A549 (cell line): ENCODE results near the gene CRB2. TPM values are rescaled to one million over a fixed set of nuclear protein-coding genes. Genes with fewer than 3 reads are reported as not detected.

ENCODE experiments used
- ATAC-seq, 2 experiments: fragments of 200-7000 bp in 1 of 2; fragments of >200 bp in 1 of 2; cut with Nextera tagmentation in 1 of 2; cut with Tn5 transposase in 1 of 2; 3 replicates each; pipeline versions ENCODE4 v1.8.0 to v1.9.1; 2018 to 2020; ENCODE audit warnings: mild to moderate bottlenecking in 1 of 2, moderate library complexity in 1 of 2
- CTCF ChIA-PET: fragments of 300-600 bp; sonication (Branson Sonifier 250); formaldehyde crosslinking; extraction: SDS; loops from one replicate; lab custom pipeline; 2021; ENCODE audit warnings: antibody characterized with exemption, inconsistent platforms; lab: Yijun Ruan, JAX
- POLR2A ChIA-PET: fragments of 350-600 bp; formaldehyde crosslinking; extraction: SDS; loops from one replicate; lab custom pipeline; 2021; ENCODE audit warnings: antibody characterized with exemption, inconsistent platforms; lab: Yijun Ruan, JAX
- DNase-seq, 2 experiments: peaks; one replicate each; pipeline versions ENCODE4 v3.0.0 to v3.0.0-alpha.2; 2011 to 2016; ENCODE audit warnings: low read depth in 1 of 2, low spot score in 1 of 2
- FAIRE-seq: peaks from 2 replicates; lab custom pipeline; 2011; peaks lifted over from hg19 to GRCh38; lab: Jason Lieb, UNC
- H3K27ac ChIP-seq, 2 experiments: fragments of >200 bp; sonication (Bioruptor Twin); formaldehyde crosslinking; 3 replicates each; pipeline ENCODE4 v1.5.1; 2016 to 2017
- H3K4me1 ChIP-seq: fragments of >200 bp; sonication (Bioruptor Twin); formaldehyde crosslinking; 3 replicates; pipeline ENCODE4 v1.6.1; 2016
- H3K4me2 ChIP-seq: fragments of >200 bp; sonication (Bioruptor Twin); formaldehyde crosslinking; 3 replicates; pipeline ENCODE4 v1.6.1; 2016
- H3K4me3 ChIP-seq: fragments of >200 bp; sonication (Bioruptor Twin); formaldehyde crosslinking; 3 replicates; pipeline ENCODE4 v1.5.1; 2016
- H3K9me3 ChIP-seq: fragments of >200 bp; sonication (Bioruptor Twin); formaldehyde crosslinking; 3 replicates; pipeline ENCODE4 v1.6.1; 2016
- ATOH8 ChIP-seq: fragments of 250-450 bp; sonication (Bioruptor Pico); IDR thresholded peaks from 2 replicates; pipeline ENCODE4 v1.5.0; 2020; ENCODE audit warnings: low read depth, mild to moderate bottlenecking, moderate library complexity
- BHLHE40 ChIP-seq: IDR thresholded peaks from 2 replicates; pipeline ENCODE4 v1.6.1; 2012; ENCODE audit warnings: low read depth, low read length, inconsistent platforms
- CBX2 ChIP-seq: fragments of 200-600 bp; sonication (generic); IDR thresholded peaks from 2 replicates; pipeline ENCODE4 v1.6.1; 2016; ENCODE audit warnings: low read depth, mild to moderate bottlenecking, borderline replicate concordance
- CTCF ChIP-seq: fragments of >200 bp; sonication (Bioruptor Twin); formaldehyde crosslinking; IDR thresholded peaks from 3 replicates; pipeline ENCODE4 v1.5.1; 2016
- EHMT2 ChIP-seq: fragments of 200-600 bp; sonication (generic); IDR thresholded peaks from 2 replicates; pipeline ENCODE4 v1.6.1; 2016; ENCODE audit warnings: antibody characterized with exemption, low read depth, mild to moderate bottlenecking, moderate library complexity
- EP300 ChIP-seq, 2 experiments: fragments of >200 bp; sonication (Bioruptor Twin); formaldehyde crosslinking; IDR thresholded peaks; 2 replicates in 1 of 2; 3 replicates in 1 of 2; pipeline ENCODE4 v1.6.1; 2016 to 2017
- FOSB ChIP-seq: fragments of 250-450 bp; sonication (Bioruptor Pico); IDR thresholded peaks from 2 replicates; pipeline ENCODE4 v1.5.0; 2020; ENCODE audit warnings: mild to moderate bottlenecking, moderate library complexity
- FOXS1 ChIP-seq: fragments of 250-450 bp; sonication (Bioruptor Pico); IDR thresholded peaks from 2 replicates; pipeline ENCODE4 v1.5.0; 2020; ENCODE audit warnings: mild to moderate bottlenecking, moderate library complexity
- HDAC2 ChIP-seq: fragments of 200-600 bp; sonication (generic); IDR thresholded peaks from 2 replicates; pipeline ENCODE4 v1.6.1; 2016
- HMGXB4 ChIP-seq: fragments of 250-450 bp; sonication (Bioruptor Pico); IDR thresholded peaks from 2 replicates; pipeline ENCODE4 v1.5.0; 2021; ENCODE audit warnings: mild to moderate bottlenecking, moderate library complexity, borderline replicate concordance
- HOXA7 ChIP-seq: fragments of 250-450 bp; sonication (Bioruptor Pico); IDR thresholded peaks from 2 replicates; pipeline ENCODE4 v1.5.0; 2020; ENCODE audit warnings: mild to moderate bottlenecking, moderate library complexity
- HOXB13 ChIP-seq: fragments of 250-450 bp; sonication (Bioruptor Pico); IDR thresholded peaks from 2 replicates; pipeline ENCODE4 v1.5.0; 2020; ENCODE audit warnings: low read depth, mild to moderate bottlenecking, moderate library complexity
- JUN ChIP-seq, 2 experiments: fragments of >200 bp; sonication (Bioruptor Twin); formaldehyde crosslinking; IDR thresholded peaks; 2 replicates in 1 of 2; 3 replicates in 1 of 2; pipeline ENCODE4 v1.6.1; 2016 to 2017
- KDM5A ChIP-seq: fragments of 200-600 bp; sonication (generic); IDR thresholded peaks from 2 replicates; pipeline ENCODE4 v1.6.1; 2016; ENCODE audit warnings: antibody characterized with exemption, mild to moderate bottlenecking
- MAX ChIP-seq: IDR thresholded peaks from 2 replicates; pipeline ENCODE4 v1.6.1; 2012
- MYC ChIP-seq: IDR thresholded peaks from 2 replicates; pipeline ENCODE4 v1.6.1; 2012; ENCODE audit warnings: mild to moderate bottlenecking, inconsistent platforms, low read length, improper control_type of control experiment, borderline replicate concordance
- NFE2L2 ChIP-seq: fragments of 150-350 bp; conservative IDR thresholded peaks from 2 replicates; pipeline ENCODE4 v1.6.1; 2014; ENCODE audit warnings: low read length
- RARB ChIP-seq: fragments of 250-450 bp; sonication (Bioruptor Pico); IDR thresholded peaks from 2 replicates; pipeline ENCODE4 v1.8.0; 2021; ENCODE audit warnings: mild to moderate bottlenecking, moderate library complexity
- REST ChIP-seq: fragments of 200-600 bp; sonication (generic); IDR thresholded peaks from 2 replicates; pipeline ENCODE4 v1.6.1; 2016; ENCODE audit warnings: antibody characterized with exemption, mild to moderate bottlenecking, moderate library complexity
- RFX5 ChIP-seq: fragments of 450-650 bp; IDR thresholded peaks from 2 replicates; pipeline ENCODE4 v1.7.1; 2014; ENCODE audit warnings: antibody characterized with exemption, mild to moderate bottlenecking, moderate library complexity
- RNF2 ChIP-seq: fragments of 200-600 bp; sonication (generic); IDR thresholded peaks from 2 replicates; pipeline ENCODE4 v1.6.1; 2016; ENCODE audit warnings: low read depth, mild to moderate bottlenecking, antibody characterized with exemption, moderate library complexity, borderline replicate concordance
- USF2 ChIP-seq: fragments of 450-650 bp; IDR thresholded peaks from 2 replicates; pipeline ENCODE4 v1.6.1; 2014; ENCODE audit warnings: antibody characterized with exemption
- ZC3H11A ChIP-seq: fragments of 450-650 bp; IDR thresholded peaks from 2 replicates; pipeline ENCODE4 v1.6.1; 2014; ENCODE audit warnings: antibody characterized with exemption, mild to moderate bottlenecking
- ZFP36 ChIP-seq: fragments of 450-650 bp; IDR thresholded peaks from 2 replicates; pipeline ENCODE4 v1.6.1; 2014; ENCODE audit warnings: borderline replicate concordance; ENCODE audit not compliant: partially characterized antibody
- WGBS: methylation state at CpG from one replicate; pipeline ENCODE4 v1.1.6; 2017; ENCODE audit errors: missing lambda C conversion rate; 5-methylcytosine and 5-hydroxymethylcytosine counted together
- polyA plus RNA-seq, 4 experiments: library from polyadenylated mRNA; depleted of rRNA in 3 of 4; stranded (reverse); fragments of >200 nt; fragmentation: RNase III in 1 of 4; extraction: RNeasy Plus Mini Kit Qiagen cat#74134 plus additional on column Dnase treatment in 1 of 4; gene quantifications; 2 replicates in 3 of 4; 3 replicates in 1 of 4; pipeline ENCODE4 v1.2.3, GENCODE V29; 2011 to 2017

Gene CRB2
- polyA plus RNA-seq, 2 of the 4 experiments (the other 2 are of a cell fraction), result 0.01 to 0.05 TPM

- no peak for TF ChIP-seq FOSB (CRISPR knock-in tag)
- no peak for TF ChIP-seq REST
- TF ChIP-seq USF2, result no peak
- TF ChIP-seq HOXA7 (CRISPR knock-in tag), result no peak
- TF ChIP-seq JUN (IDR thresholded peaks at IDR 0.05), result no peak
- no peak for TF ChIP-seq HDAC2
- TF ChIP-seq MAX, result no peak
- TF ChIP-seq ATOH8 (CRISPR knock-in tag), result no peak
- TF ChIP-seq KDM5A, result no peak
- TF ChIP-seq BHLHE40, result no peak
- TF ChIP-seq EP300 (IDR thresholded peaks at IDR 0.05), result no peak
- TF ChIP-seq HOXB13 (CRISPR knock-in tag), result no peak
- no peak for TF ChIP-seq MYC
- no peak for TF ChIP-seq EHMT2
- no peak for TF ChIP-seq NFE2L2
- TF ChIP-seq CTCF, result no peak
- TF ChIP-seq ZFP36, result no peak
- no peak for TF ChIP-seq ZC3H11A
- TF ChIP-seq RARB (CRISPR knock-in tag), result no peak
- H3K27ac ChIP-seq, result no peak overlapping the region
- CTCF ChIA-PET, result interaction anchor here (1.3 to 2.3 kb wide), 2 partner anchors 11 to 217 kb away, joined by 3 to 11 read pairs; no protein-coding TSS in a partner anchor
- H3K9me3 ChIP-seq, result no peaks in the 10 kb centered on the region
- 65% methylated on average over 7 of the region's 7 CpGs for WGBS
- POLR2A ChIA-PET, result no interaction called here
- no peak overlapping the region for H3K4me2 ChIP-seq
- DNase-seq, result no peak
- no peaks in the 10 kb centered on the region for H3K4me1 ChIP-seq
- no peak; a peak in 1 of 6 replicates for ATAC-seq
- H3K4me3 ChIP-seq, result no peak overlapping the region
- no peak for FAIRE-seq
Measured at GRCh38 chr9:123318202-123318601, 37.8 kb upstream of the CRB2 start.

GRCh38 chr9:123318961-123319421, 37.0 kb upstream of the CRB2 start:
- 83% methylated on average over 7 of the region's 7 CpGs for WGBS
- CTCF ChIA-PET, result interaction anchor here (0.9 to 2.3 kb wide), 3 partner anchors 10 to 217 kb away, joined by 3 to 11 read pairs (median 4); no protein-coding TSS in a partner anchor
- TF ChIP-seq CBX2 (no peak), USF2 (no peak), RFX5 (no peak), HMGXB4 (CRISPR knock-in tag) (no peak), EP300 (IDR thresholded peaks at IDR 0.05) (no peak), FOXS1 (no peak), BHLHE40 (no peak), RNF2 (no peak)

More at GRCh38 chr9:123318961-123319421, 37.0 kb upstream of the CRB2 start:
- no peak overlapping the region for H3K27ac ChIP-seq
- DNase-seq (no peak), FAIRE-seq (no peak), ATAC-seq (peak; percentile 52 to 54; a peak in 4 of 6 replicates)
- H3K4me1 ChIP-seq, result no peaks in the 10 kb centered on the region
- H3K4me2 ChIP-seq, result no peak overlapping the region
- no peak overlapping the region for H3K4me3 ChIP-seq
- no peaks in the 10 kb centered on the region for H3K9me3 ChIP-seq
- POLR2A ChIA-PET, result no interaction called here
